Measurements from ENCODE around the gene ESX1. TPM values are rescaled to one million over a fixed set of nuclear protein-coding genes. Genes with fewer than 3 reads are reported as not detected.

Gene ESX1
- total and polyA plus RNA-seq, 2 of the 8 experiments (the other 6 are each of a cell fraction or from before 2014, with no cell fraction given): not detected

GRCh38 chrX:104270212-104270611 is 15.5 kb upstream of the ESX1 start:
- Histone ChIP-seq H3K56ac (replicated peaks; ENCODE audit: insufficient read length, low read depth, low read length) (no peak overlapping the region), H4K91ac (replicated peaks; ENCODE audit: insufficient read length, low read length) (no peak overlapping the region), H4K20me1 (replicated peaks in 1 of 2; ENCODE audit: control insufficient read depth in 1 of 2, insufficient read depth in 2 of 2, low read length in 2 of 2) (no peaks in the 10 kb centered on the region), H2BK5ac (ENCODE audit: low read depth, low read length) (no peak overlapping the region), H2BK12ac (ENCODE audit: low read depth, low read length) (no peak overlapping the region), H3K27me3 (replicated peaks in 1 of 4; ENCODE audit: control insufficient read depth in 3 of 4, extremely low read depth in 1 of 4, insufficient read depth in 3 of 4, low read length in 3 of 4) (peaks cover 1 to 13% (median 6%) of the 10 kb centered on the region in 4 experiments), H3K4me3 (ENCODE audit: extremely low read depth in 1 of 4, insufficient read depth in 2 of 4, low read depth in 3 of 4, low read length in 4 of 4) (0 out of 8 replicates have a peak overlapping the region, but pooled peaks of 1 of the 4 experiments have one; percentile 21), H3K27ac (ENCODE audit: low read depth, low read length) (no peak overlapping the region), H3K4me1 (replicated peaks in 1 of 4; ENCODE audit: control insufficient read depth in 3 of 4, insufficient read depth in 4 of 4, low read length in 3 of 4) (peaks cover 0 to 3% (median 0%) of the 10 kb centered on the region in 4 experiments; a peak in 1 of 7 replicates), H2BK20ac (ENCODE audit: low read length) (no peak overlapping the region), H3K18ac (ENCODE audit: extremely low read depth, low read length) (no peak overlapping the region), H3K79me1 (ENCODE audit: low read depth, low read length) (no peaks in the 10 kb centered on the region), H2BK15ac (ENCODE audit: low read length) (no peak overlapping the region), H2BK120ac (replicated peaks; ENCODE audit: low read depth, low read length) (no peak overlapping the region), H3K23ac (ENCODE audit: insufficient read length) (no peak overlapping the region), H4K8ac (ENCODE audit: extremely low read depth, insufficient read depth, low read length) (no peak overlapping the region), H3K79me2 (ENCODE audit: control insufficient read depth in 1 of 2, insufficient read depth in 2 of 2, low read length in 2 of 2) (no peaks in the 10 kb centered on the region), H2AK5ac (ENCODE audit: low read depth, low read length) (no peak overlapping the region), H3K4ac (replicated peaks; ENCODE audit: insufficient read length, low read depth, low read length) (no peak overlapping the region), H4K5ac (ENCODE audit: insufficient read length, low read depth, low read length) (no peak overlapping the region), H3K36me3 (ENCODE audit: control insufficient read depth in 2 of 4, insufficient read depth in 4 of 4, low read length in 3 of 4) (no peaks in the 10 kb centered on the region), H3K9me3 (ENCODE audit: insufficient read depth in 2 of 2, low read depth in 1 of 2, low read length in 1 of 2) (no peaks in the 10 kb centered on the region), H3K9ac (replicated peaks in 1 of 4; ENCODE audit: extremely low read depth in 1 of 4, low read depth in 3 of 4, low read length in 3 of 4) (no peak overlapping the region), H3K23me2 (ENCODE audit: low read depth, low read length) (no peaks in the 10 kb centered on the region), H3K14ac (ENCODE audit: insufficient read length) (no peak overlapping the region), H3K4me2 (ENCODE audit: insufficient read depth in 1 of 2, low read depth in 2 of 2, low read length in 2 of 2) (peak overlapping the region in 1 of 2 experiments; percentile 34; a peak in 1 of 4 replicates), H2AFZ (ENCODE audit: low read length) (no peak overlapping the region)
- ChIA-PET CTCF (ENCODE audit: partially characterized antibody) (interaction anchor here (0.8 to 4.2 kb wide), 22 partner anchors 9 to 157 kb away, joined by 3 to 42 read pairs (median 3); partner anchors contain the start of gene ESX1), POLR2A (ENCODE audit: partially characterized antibody) (interaction anchor here (1.4 kb wide), 1 partner anchor 75 kb away, joined by 3 read pairs; no protein-coding TSS in a partner anchor)
- peak; percentile 13 for FAIRE-seq
- 33% methylated on average over 6 of the region's 6 CpGs; no CpG with 5 or more reads in 1 of the 2 experiments for WGBS, 2 experiments (ENCODE audit: extremely low coverage in 1 of 2, insufficient coverage in 1 of 2, insufficient read length in 1 of 2, insufficient replicate concordance in 2 of 2, low coverage in 1 of 2, low lambda C conversion rate in 2 of 2, missing lambda C conversion rate in 1 of 2)
- no peak for DNase-seq (ENCODE audit: low read depth in 1 of 2, low spot score in 2 of 2)
- TF ChIP-seq CTCF (IDR thresholded peaks at IDR 0.05; ENCODE audit: control extremely low read depth in 1 of 3, insufficient read depth in 1 of 3, low read depth in 1 of 3, low read length in 3 of 3) (peak in 2 of 3 experiments; percentile 23 to 38; a peak in 2 of 4 replicates), POLR2AphosphoS5 (IDR thresholded peaks at IDR 0.05; ENCODE audit: low read depth, low read length) (no peak)

Data from H1 (cell line).